HCT116 (cell line): ENCODE measurements around the gene GNAI1. TPM values are rescaled to one million over a fixed set of nuclear protein-coding genes. Genes with fewer than 3 reads are reported as not detected.

ENCODE experiments used
- ATAC-seq: fragments of 200-7000 bp; cut with Tn5 transposase; 2 replicates; pipeline ENCODE4 v1.9.1; 2020; ENCODE audit warnings: mild to moderate bottlenecking, moderate library complexity
- BruUV-seq: library from RNA; stranded (reverse); fragments of 400-500 nt; replicated peaks from 2 replicates; lab custom pipeline; 2021; lab: Mats Ljungman, UMichigan
- CTCF ChIA-PET: fragments of 300-600 bp; sonication (Branson Sonifier 250); formaldehyde crosslinking; loops from one replicate; lab custom pipeline; 2021; ENCODE audit warnings: antibody characterized with exemption; lab: Charles Lee
- POLR2A ChIA-PET: fragments of 300-600, 350-600 bp; sonication (Branson Sonifier 250); formaldehyde crosslinking; loops from one replicate; lab custom pipeline; 2021; ENCODE audit warnings: antibody characterized with exemption; lab: Charles Lee
- RAD21 ChIA-PET, 2 experiments: fragments of 300-600 bp; sonication (Branson Sonifier 250); formaldehyde crosslinking; loops; one replicate each; lab custom pipeline; 2023; ENCODE audit warnings: low total read pairs in 2 of 2; ENCODE audit not compliant: uncharacterized antibody in 2 of 2, unreplicated experiment in 2 of 2, low non-redundant PET in 1 of 2; lab: Charles Lee
- DNase-seq: peaks from one replicate; pipeline ENCODE4 v3.0.0-alpha.2; 2010; ENCODE audit warnings: low read depth, low spot score
- H2AFZ ChIP-seq: fragments of 200-600 bp; shearing (Covaris generic), sonication (generic); 2 replicates; pipeline ENCODE4 v1.6.1; 2017; ENCODE audit warnings: low read depth, mixed run types, mixed read lengths, antibody characterized with exemption, low read length; ENCODE audit not compliant: poor library complexity, severe bottlenecking
- H3K27ac ChIP-seq: 2 replicates; pipeline ENCODE4 v1.5.1; 2012; ENCODE audit warnings: low read depth, low read length
- H3K27me3 ChIP-seq: fragments of 200-600 bp; sonication (generic); 2 replicates; pipeline ENCODE4 v1.6.1; 2016; ENCODE audit warnings: mixed run types, low read length, mixed read lengths; ENCODE audit not compliant: insufficient read depth
- H3K36me3 ChIP-seq, 2 experiments: fragments of 200-500 bp in 1 of 2; fragments of 200-600 bp in 1 of 2; sonication (Bioruptor generic) in 1 of 2; sonication (generic) in 1 of 2; 2 replicates each; pipeline versions ENCODE4 v1.5.1 to v1.6.1; 2014 to 2016; ENCODE audit warnings: low read length in 2 of 2, inconsistent platforms in 1 of 2, mixed read lengths in 1 of 2, mixed run types in 1 of 2; ENCODE audit not compliant: insufficient read depth in 2 of 2, control insufficient read depth in 1 of 2
- H3K4me1 ChIP-seq, 2 experiments: fragments of 200-600 bp in 1 of 2; sonication (generic) in 1 of 2; 2 replicates each; pipeline versions ENCODE4 v1.5.1 to v1.6.1; 2012 to 2017; ENCODE audit warnings: low read length in 2 of 2, inconsistent platforms in 1 of 2, mild to moderate bottlenecking in 1 of 2, mixed read lengths in 1 of 2, mixed run types in 1 of 2, moderate library complexity in 1 of 2; ENCODE audit not compliant: insufficient read depth in 2 of 2, control insufficient read depth in 1 of 2
- H3K4me2 ChIP-seq: fragments of 200-600 bp; sonication (generic); 2 replicates; pipeline ENCODE4 v1.6.1; 2017; ENCODE audit warnings: mixed run types, low read length, mixed read lengths
- H3K4me3 ChIP-seq, 2 experiments: fragments of 200-600 bp in 1 of 2; sonication (generic) in 1 of 2; replicated peaks in 1 of 2; 2 replicates each; pipeline ENCODE4 v1.5.1; 2011 to 2016; ENCODE audit warnings: low read length in 2 of 2, control low read depth in 1 of 2, low read depth in 1 of 2, mild to moderate bottlenecking in 1 of 2, mixed read lengths in 1 of 2, mixed run types in 1 of 2
- H3K79me2 ChIP-seq: fragments of 200-600 bp; sonication (generic); 2 replicates; pipeline ENCODE4 v1.6.1; 2017; ENCODE audit warnings: mild to moderate bottlenecking, mixed run types, low read length, moderate library complexity, mixed read lengths; ENCODE audit not compliant: insufficient read depth
- H3K9ac ChIP-seq: fragments of 200-600 bp; sonication (generic); 2 replicates; pipeline ENCODE4 v1.6.1; 2016; ENCODE audit warnings: low read length, mixed read lengths
- H3K9me2 ChIP-seq: fragments of 200-600 bp; sonication (generic), shearing (Covaris generic); 2 replicates; pipeline ENCODE4 v1.6.1; 2017; ENCODE audit warnings: mixed run types, mild to moderate bottlenecking, moderate library complexity; ENCODE audit not compliant: insufficient read depth
- H3K9me3 ChIP-seq, 2 experiments: fragments of 200-500 bp in 1 of 2; fragments of 200-600 bp in 1 of 2; sonication (Bioruptor generic) in 1 of 2; sonication (generic) in 1 of 2; 2 replicates each; pipeline ENCODE4 v1.6.1; 2014 to 2017; ENCODE audit warnings: low read length in 2 of 2, mixed read lengths in 2 of 2, inconsistent platforms in 1 of 2, low read depth in 1 of 2, mild to moderate bottlenecking in 1 of 2, mixed run types in 1 of 2, moderate library complexity in 1 of 2; ENCODE audit not compliant: control insufficient read depth in 1 of 2, insufficient read depth in 1 of 2
- H4K20me1 ChIP-seq: fragments of 200-600 bp; sonication (generic), shearing (Covaris generic); 2 replicates; pipeline ENCODE4 v1.6.1; 2017; ENCODE audit warnings: mixed run types, mild to moderate bottlenecking, moderate library complexity; ENCODE audit not compliant: insufficient read depth
- CBX3 ChIP-seq: IDR thresholded peaks from 2 replicates; pipeline ENCODE4 v1.6.1; 2012; ENCODE audit warnings: low read depth
- CEBPB ChIP-seq: IDR thresholded peaks from 2 replicates; pipeline ENCODE4 v1.6.1; 2012; ENCODE audit warnings: low read depth
- EGR1 ChIP-seq: IDR thresholded peaks from 2 replicates; pipeline ENCODE4 v1.6.1; 2012; ENCODE audit warnings: low read depth
- ELF1 ChIP-seq: IDR thresholded peaks from 2 replicates; pipeline ENCODE4 v1.6.1; 2012; ENCODE audit warnings: low read depth, borderline replicate concordance
- EZH2 ChIP-seq: fragments of 200-600 bp; sonication (generic); IDR thresholded peaks from 2 replicates; pipeline ENCODE4 v1.6.1; 2017; ENCODE audit warnings: antibody characterized with exemption, mixed run types
- FOSL1 ChIP-seq: IDR thresholded peaks from 2 replicates; pipeline ENCODE4 v1.6.1; 2012; ENCODE audit warnings: low read depth
- JUND ChIP-seq: IDR thresholded peaks from 2 replicates; pipeline ENCODE4 v1.6.1; 2012
- YY1 ChIP-seq: IDR thresholded peaks from 2 replicates; pipeline ENCODE4 v1.6.1; 2011; ENCODE audit warnings: low read length, low read depth, moderate library complexity, mild to moderate bottlenecking; ENCODE audit not compliant: insufficient replicate concordance; ENCODE audit errors: extremely low read depth
- ZNF274 ChIP-seq: fragments of 200-500 bp; sonication (Bioruptor generic); IDR thresholded peaks from 2 replicates; pipeline ENCODE4 v1.6.1; 2014; ENCODE audit warnings: mild to moderate bottlenecking, low read depth, low read length, inconsistent platforms
- intact Hi-C: fragments of 100-400 bp; cut with micrococcal nuclease; formaldehyde crosslinking; loops from 2 replicates; pipeline ENCODE4 v1.10.0; 2022
- total RNA-seq: library from RNA; stranded (reverse); gene quantifications from one replicate; pipeline ENCODE4 v1.2.1, GENCODE V29; 2021; ENCODE audit not compliant: unreplicated experiment
- TF ChIP-seq, protein P1 (sequence below): IDR thresholded peaks from 2 replicates; pipeline ENCODE4 v1.6.1; 2012
- TF ChIP-seq, protein P2 (sequence below): IDR thresholded peaks from 2 replicates; pipeline ENCODE4 v1.6.1; 2012; ENCODE audit warnings: low read depth
- TF ChIP-seq, protein P3 (sequence below): IDR thresholded peaks from 2 replicates; pipeline ENCODE4 v1.6.1; 2011; ENCODE audit warnings: mild to moderate bottlenecking, low read length, moderate library complexity; ENCODE audit not compliant: insufficient replicate concordance; ENCODE audit errors: extremely low read depth

Gene GNAI1
- total RNA-seq, 1 experiment from 2014 or later: 148 TPM

DNA sequence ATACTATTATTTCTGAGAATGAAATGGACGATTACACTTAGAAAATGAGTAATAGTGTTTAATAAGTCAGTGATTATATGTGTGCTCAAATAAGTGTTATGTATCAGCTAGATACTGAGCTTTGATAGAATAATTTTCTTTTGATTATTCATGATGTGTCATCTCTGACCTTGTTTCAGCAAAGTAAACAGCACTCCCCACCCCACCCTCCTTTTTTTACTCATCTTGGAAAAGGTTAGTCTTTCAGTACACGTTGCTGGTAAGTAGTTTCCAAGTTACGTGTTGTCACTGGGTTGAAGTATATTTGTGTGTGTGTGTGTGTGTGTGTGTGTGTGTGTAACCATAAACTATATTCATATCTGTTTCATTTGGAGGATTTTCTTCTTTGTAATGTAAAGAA, 84.1 kb downstream of the GNAI1 start (continued):
- TF ChIP-seq ELF1 (no peak), JUND (peak; percentile 96)

DNA sequence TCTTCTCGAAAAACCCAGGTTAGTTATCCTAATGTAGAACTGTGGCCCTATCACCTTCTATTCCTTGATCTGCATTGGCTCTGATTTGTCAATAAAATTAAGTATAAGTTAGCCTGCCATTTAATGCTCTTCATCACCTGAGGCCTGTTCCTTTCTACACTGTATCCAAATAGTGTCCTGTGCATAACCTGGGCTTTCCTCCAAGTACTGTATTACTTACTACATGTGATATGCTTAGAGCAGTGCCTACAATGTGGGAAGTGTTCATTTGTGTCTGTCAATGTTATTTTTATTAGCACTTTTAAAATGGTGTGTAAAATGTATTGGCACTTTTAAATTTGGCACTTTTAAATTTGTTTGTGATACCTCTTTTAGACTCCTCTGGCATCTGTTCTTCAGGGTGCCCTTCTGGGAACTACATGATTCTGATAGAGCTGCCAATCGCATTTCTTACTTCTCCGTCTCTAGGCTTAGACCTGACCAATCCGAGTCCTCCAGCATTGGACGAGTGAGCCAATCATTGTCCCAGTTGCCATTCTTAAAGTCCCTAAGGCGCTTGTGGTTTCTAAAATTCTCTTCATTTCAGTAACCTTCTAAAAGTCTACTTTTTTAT, 85.5 kb downstream of the GNAI1 start:
- Histone ChIP-seq H3K79me2 (peaks cover 38% of the 10 kb centered on the region), H3K27ac (no peak overlapping the region), H2AFZ (no peak overlapping the region), H3K4me2 (no peak overlapping the region), H3K36me3 (peaks cover 5 to 16% of the 10 kb centered on the region in 2 experiments; a peak in 3 of 4 replicates), H3K9me2 (no peaks in the 10 kb centered on the region), H4K20me1 (no peaks in the 10 kb centered on the region), H3K27me3 (no peaks in the 10 kb centered on the region), H3K4me3 (no peak overlapping the region), H3K9me3 (no peaks in the 10 kb centered on the region), H3K9ac (no peak overlapping the region), H3K4me1 (peaks cover 26 to 50% of the 10 kb centered on the region in 2 experiments)
- ChIA-PET CTCF (no interaction called here), POLR2A (no interaction called here), RAD21 (no interaction called here)
- no TSS peak for BruUV-seq
- TF ChIP-seq CEBPB (no peak), YY1 (no peak)
- no peak for ATAC-seq
- intact Hi-C loops: no loop called here
- no peak for DNase-seq

DNA sequence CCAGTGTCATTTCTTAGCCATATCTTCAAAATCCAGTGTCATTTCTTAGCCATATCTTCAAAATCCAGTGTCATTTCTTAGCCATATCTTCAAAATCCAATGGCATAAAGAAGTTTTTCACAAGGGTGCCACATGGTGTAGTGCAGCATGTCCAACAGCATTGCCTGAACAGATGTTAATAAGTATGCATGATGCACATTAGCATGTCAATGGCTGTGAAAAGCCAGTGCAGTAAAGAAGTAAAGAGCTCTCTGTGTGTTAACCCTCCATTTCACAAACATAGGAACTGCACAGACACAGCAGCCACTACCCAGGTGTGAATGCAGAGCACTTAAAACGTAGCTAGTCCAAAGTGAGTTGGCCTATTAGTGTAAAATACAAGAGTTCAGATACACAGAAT, 89.8 kb downstream of the GNAI1 start:
- CTCF ChIA-PET: no interaction called here
- H3K4me1 ChIP-seq: peaks cover 8 to 9% of the 10 kb centered on the region in 2 experiments
- H3K79me2 ChIP-seq: peaks cover 9% of the 10 kb centered on the region
- BruUV-seq: no TSS peak
- H3K4me3 ChIP-seq: no peak overlapping the region
- H4K20me1 ChIP-seq: no peaks in the 10 kb centered on the region
- H3K36me3 ChIP-seq: peaks cover 1 to 12% of the 10 kb centered on the region in 2 experiments; a peak in 2 of 4 replicates
- no peak for ATAC-seq
- POLR2A ChIA-PET: no interaction called here
- H3K9ac ChIP-seq: no peak overlapping the region
- no peaks in the 10 kb centered on the region for H3K27me3 ChIP-seq
- H3K9me2 ChIP-seq: no peaks in the 10 kb centered on the region
- H2AFZ ChIP-seq: no peak overlapping the region
- no peak overlapping the region for H3K27ac ChIP-seq
- intact Hi-C loops: no loop called here
- no peak for DNase-seq
- no peaks in the 10 kb centered on the region for H3K9me3 ChIP-seq
- RAD21 ChIA-PET: no interaction called here
- no peak overlapping the region for H3K4me2 ChIP-seq
- TF ChIP-seq ZNF274: no peak
- TF ChIP-seq EZH2: no peak
- no peak for TF ChIP-seq CBX3
- TF ChIP-seq, protein P1, sequence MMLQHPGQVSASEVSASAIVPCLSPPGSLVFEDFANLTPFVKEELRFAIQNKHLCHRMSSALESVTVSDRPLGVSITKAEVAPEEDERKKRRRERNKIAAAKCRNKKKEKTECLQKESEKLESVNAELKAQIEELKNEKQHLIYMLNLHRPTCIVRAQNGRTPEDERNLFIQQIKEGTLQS: no peak
- TF ChIP-seq EGR1: no peak
- no peak for TF ChIP-seq FOSL1
- TF ChIP-seq ELF1: no peak
- TF ChIP-seq YY1: no peak
- TF ChIP-seq, protein P2, sequence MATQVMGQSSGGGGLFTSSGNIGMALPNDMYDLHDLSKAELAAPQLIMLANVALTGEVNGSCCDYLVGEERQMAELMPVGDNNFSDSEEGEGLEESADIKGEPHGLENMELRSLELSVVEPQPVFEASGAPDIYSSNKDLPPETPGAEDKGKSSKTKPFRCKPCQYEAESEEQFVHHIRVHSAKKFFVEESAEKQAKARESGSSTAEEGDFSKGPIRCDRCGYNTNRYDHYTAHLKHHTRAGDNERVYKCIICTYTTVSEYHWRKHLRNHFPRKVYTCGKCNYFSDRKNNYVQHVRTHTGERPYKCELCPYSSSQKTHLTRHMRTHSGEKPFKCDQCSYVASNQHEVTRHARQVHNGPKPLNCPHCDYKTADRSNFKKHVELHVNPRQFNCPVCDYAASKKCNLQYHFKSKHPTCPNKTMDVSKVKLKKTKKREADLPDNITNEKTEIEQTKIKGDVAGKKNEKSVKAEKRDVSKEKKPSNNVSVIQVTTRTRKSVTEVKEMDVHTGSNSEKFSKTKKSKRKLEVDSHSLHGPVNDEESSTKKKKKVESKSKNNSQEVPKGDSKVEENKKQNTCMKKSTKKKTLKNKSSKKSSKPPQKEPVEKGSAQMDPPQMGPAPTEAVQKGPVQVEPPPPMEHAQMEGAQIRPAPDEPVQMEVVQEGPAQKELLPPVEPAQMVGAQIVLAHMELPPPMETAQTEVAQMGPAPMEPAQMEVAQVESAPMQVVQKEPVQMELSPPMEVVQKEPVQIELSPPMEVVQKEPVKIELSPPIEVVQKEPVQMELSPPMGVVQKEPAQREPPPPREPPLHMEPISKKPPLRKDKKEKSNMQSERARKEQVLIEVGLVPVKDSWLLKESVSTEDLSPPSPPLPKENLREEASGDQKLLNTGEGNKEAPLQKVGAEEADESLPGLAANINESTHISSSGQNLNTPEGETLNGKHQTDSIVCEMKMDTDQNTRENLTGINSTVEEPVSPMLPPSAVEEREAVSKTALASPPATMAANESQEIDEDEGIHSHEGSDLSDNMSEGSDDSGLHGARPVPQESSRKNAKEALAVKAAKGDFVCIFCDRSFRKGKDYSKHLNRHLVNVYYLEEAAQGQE: no peak
- TF ChIP-seq, protein P3, sequence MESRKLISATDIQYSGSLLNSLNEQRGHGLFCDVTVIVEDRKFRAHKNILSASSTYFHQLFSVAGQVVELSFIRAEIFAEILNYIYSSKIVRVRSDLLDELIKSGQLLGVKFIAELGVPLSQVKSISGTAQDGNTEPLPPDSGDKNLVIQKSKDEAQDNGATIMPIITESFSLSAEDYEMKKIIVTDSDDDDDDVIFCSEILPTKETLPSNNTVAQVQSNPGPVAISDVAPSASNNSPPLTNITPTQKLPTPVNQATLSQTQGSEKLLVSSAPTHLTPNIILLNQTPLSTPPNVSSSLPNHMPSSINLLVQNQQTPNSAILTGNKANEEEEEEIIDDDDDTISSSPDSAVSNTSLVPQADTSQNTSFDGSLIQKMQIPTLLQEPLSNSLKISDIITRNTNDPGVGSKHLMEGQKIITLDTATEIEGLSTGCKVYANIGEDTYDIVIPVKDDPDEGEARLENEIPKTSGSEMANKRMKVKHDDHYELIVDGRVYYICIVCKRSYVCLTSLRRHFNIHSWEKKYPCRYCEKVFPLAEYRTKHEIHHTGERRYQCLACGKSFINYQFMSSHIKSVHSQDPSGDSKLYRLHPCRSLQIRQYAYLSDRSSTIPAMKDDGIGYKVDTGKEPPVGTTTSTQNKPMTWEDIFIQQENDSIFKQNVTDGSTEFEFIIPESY: no peak
